ENCODE data around the gene RBMS2. TPM values are rescaled to one million over a fixed set of nuclear protein-coding genes. Genes with fewer than 3 reads are reported as not detected.
A peak's percentile ranks its signal among the peaks of the same experiment; 100 is the strongest.
"Not testable (repeated sequence)": the region's sequence is repeated elsewhere in the genome, so short reads cannot be mapped to it uniquely, and the experiment has no call there.

The RBMS2 gene
- total RNA-seq, 8 experiments from 2014 or later, result 2.6 to 12.9 (median 6.0) TPM

DNA sequence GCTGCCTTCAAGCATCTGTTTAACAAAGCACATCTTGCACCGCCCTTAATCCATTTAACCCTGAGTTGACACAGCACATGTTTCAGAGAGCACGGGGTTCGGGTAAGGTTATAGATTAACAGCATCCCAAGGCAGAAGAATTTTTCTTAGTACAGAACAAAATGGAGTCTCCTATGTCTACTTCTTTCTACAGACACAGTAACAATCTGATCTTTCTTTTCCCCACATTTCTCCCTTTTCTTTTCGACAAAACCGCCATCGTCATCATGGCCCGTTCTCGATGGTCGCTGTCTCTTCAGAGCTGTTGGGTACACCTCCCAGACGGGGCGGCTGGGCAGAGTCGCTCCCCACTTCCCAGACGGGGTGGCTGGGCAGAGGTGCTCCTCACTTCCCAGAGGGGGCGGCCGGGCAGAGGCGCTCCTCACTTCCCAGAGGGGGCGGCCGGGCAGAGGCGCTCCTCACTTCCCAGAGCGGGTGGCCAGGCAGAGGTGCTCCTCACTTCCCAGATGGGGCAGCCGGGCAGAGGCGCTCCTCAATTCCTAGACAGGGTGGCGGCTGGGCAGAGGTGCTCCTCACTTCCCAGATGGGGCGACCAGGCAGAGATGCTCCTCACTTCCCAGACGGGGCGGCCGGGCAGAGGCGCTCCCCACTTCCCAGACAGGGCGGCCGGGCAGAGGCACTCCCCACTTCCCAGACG, 28.1 kb upstream of the RBMS2 start:
- ATAC-seq (replicated peaks in 6 of 8); in situ Hi-C loops (cut with MboI; ENCODE audit: low pct_unique_long_range_greater_than_20kb in 2 of 9, low sequenced_read_pairs in 9 of 9, unreplicated experiment in 9 of 9); H3K4me3 ChIP-seq; H3K27ac ChIP-seq; H3K4me1 ChIP-seq (replicated peaks in 1 of 2): not testable (repeated sequence)
- WGBS, 10 experiments, result 0 to 95% (median 76%) methylated on average over 1 to 4 of the region's 31 CpGs; no CpG with 5 or more reads in 6 of the 10 experiments

- 80% methylated on average over 1 of the region's 15 CpGs; no CpG with 5 or more reads in 9 of the 10 experiments for WGBS, 10 experiments
Observed at GRCh38 chr12:56494106-56494415, 27.6 kb upstream of the RBMS2 start.

GRCh38 chr12:56494481-56494880, 27.1 kb upstream of the RBMS2 start:
- H3K4me1 ChIP-seq (replicated peaks in 1 of 2); ATAC-seq (replicated peaks in 6 of 8); H3K27ac ChIP-seq; H3K4me3 ChIP-seq; in situ Hi-C loops (cut with MboI; ENCODE audit: low pct_unique_long_range_greater_than_20kb in 2 of 9, low sequenced_read_pairs in 9 of 9, unreplicated experiment in 9 of 9): not testable (repeated sequence)
- WGBS, 10 experiments, result 100% methylated on average over 1 of the region's 27 CpGs; no CpG with 5 or more reads in 9 of the 10 experiments

More at GRCh38 chr12:56494106-56494415, 27.6 kb upstream of the RBMS2 start:
- H3K4me1 ChIP-seq (replicated peaks in 1 of 2); H3K4me3 ChIP-seq; in situ Hi-C loops (cut with MboI; ENCODE audit: low pct_unique_long_range_greater_than_20kb in 2 of 9, low sequenced_read_pairs in 9 of 9, unreplicated experiment in 9 of 9); ATAC-seq (replicated peaks in 6 of 8); H3K27ac ChIP-seq: not testable (repeated sequence)

DNA sequence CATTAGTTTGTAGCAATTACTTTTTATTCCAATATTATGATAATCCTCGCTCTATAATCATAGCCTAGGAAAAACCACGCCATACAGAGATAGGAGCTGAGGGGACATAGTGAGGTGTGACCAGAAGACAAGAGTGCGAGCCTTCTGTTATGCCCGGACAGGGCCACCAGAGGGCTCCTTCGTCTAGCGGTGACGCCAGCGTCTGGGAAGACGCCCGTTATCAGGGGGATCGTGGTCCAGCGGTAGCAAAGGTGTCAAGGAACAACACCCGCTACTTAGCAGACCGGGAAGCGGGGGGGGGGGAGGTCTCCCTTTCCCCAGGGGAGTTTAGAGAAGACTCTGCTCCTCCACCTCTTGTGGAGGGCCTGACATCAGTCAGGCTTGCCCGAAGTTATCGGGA, 24.9 kb upstream of the RBMS2 start:
- ATAC-seq (replicated peaks in 6 of 8); in situ Hi-C loops (cut with MboI; ENCODE audit: low pct_unique_long_range_greater_than_20kb in 2 of 9, low sequenced_read_pairs in 9 of 9, unreplicated experiment in 9 of 9); H3K27ac ChIP-seq; H3K4me3 ChIP-seq: not testable (repeated sequence)
- peaks cover 0 to 12% of the 10 kb centered on the region in 2 donors for H3K4me1 ChIP-seq (replicated peaks in 1 of 2)
- no CpG with 5 or more reads among the region's 17 CpGs for WGBS, 10 experiments

GRCh38 chr12:56498126-56498902, 23.3 kb upstream of the RBMS2 start:
- H3K27ac ChIP-seq; ATAC-seq (replicated peaks in 6 of 8); H3K4me3 ChIP-seq; in situ Hi-C loops (cut with MboI; ENCODE audit: low pct_unique_long_range_greater_than_20kb in 2 of 9, low sequenced_read_pairs in 9 of 9, unreplicated experiment in 9 of 9): not testable (repeated sequence)
- WGBS, 10 experiments, result 33 to 83% (median 63%) methylated on average over 1 to 4 of the region's 14 CpGs; no CpG with 5 or more reads in 4 of the 10 experiments
- peaks cover 0 to 12% of the 10 kb centered on the region in 2 donors for H3K4me1 ChIP-seq (replicated peaks in 1 of 2)

DNA sequence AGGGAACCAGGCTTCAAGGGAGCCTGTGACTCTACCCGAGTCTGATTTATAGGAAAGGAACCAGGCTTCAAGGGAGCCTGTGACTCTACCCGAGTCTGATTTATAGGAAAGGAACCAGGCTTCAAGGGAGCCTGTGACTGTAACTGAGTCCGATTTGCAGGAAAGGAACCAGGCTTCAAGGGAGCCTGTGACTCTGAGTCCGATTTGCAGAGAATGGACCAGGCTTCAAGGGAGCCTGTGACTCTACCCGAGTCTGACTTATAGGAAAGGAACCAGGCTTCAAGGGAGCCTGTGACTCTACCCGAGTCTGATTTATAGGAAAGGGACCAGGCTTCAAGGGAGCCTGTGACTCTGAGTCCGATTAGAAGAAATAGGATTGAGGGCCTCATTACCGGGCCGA, 22.2 kb upstream of the RBMS2 start:
- H3K4me1 ChIP-seq (replicated peaks in 1 of 2), result peaks cover 0 to 12% of the 10 kb centered on the region in 2 donors
- H3K27ac ChIP-seq; H3K4me3 ChIP-seq; ATAC-seq (replicated peaks in 6 of 8); in situ Hi-C loops (cut with MboI; ENCODE audit: low pct_unique_long_range_greater_than_20kb in 2 of 9, low sequenced_read_pairs in 9 of 9, unreplicated experiment in 9 of 9): not testable (repeated sequence)
- WGBS, 10 experiments, result 34 to 86% (median 80%) methylated on average over 2 to 5 of the region's 9 CpGs; no CpG with 5 or more reads in 4 of the 10 experiments

- peaks cover 0 to 12% of the 10 kb centered on the region in 2 donors for H3K4me1 ChIP-seq (replicated peaks in 1 of 2)
- 68 to 100% (median 87%) methylated on average over 2 to 8 of the region's 13 CpGs; no CpG with 5 or more reads in 3 of the 10 experiments for WGBS, 10 experiments
- not testable (repeated sequence) for H3K27ac ChIP-seq; H3K4me3 ChIP-seq; ATAC-seq (replicated peaks in 6 of 8)
- in situ Hi-C loops (cut with MboI; ENCODE audit: low pct_unique_long_range_greater_than_20kb in 2 of 9, low sequenced_read_pairs in 9 of 9, unreplicated experiment in 9 of 9), result loop anchor here in 2 of 9 experiments (25.0 kb wide), 2 partner anchors 487 to 537 kb away; a partner anchor contains a TSS
Observed at GRCh38 chr12:56499879-56500278, 21.7 kb upstream of the RBMS2 start.

DNA sequence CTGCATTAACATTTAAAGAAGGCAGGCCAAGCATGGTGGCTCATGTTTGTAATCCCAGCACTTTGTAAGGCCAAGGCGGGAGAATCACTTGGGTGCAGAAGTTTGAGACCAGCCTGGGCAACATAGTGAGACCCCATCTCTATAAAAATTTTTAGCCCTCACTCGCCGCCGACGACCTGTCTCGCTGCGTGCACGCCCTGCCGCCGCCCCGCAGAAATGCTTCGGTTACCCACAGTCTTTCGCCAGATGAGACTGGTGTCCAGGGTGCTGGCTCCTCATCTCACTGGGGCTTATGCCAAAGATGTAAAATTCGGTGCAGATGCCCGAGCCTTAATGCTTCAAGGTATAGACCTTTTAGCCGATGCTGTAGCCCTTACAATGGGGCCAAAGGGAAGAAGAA, 10.8 kb upstream of the RBMS2 start:
- Histone ChIP-seq H3K4me1 (replicated peaks in 1 of 2) (no peaks in the 10 kb centered on the region), H3K27ac (no peak overlapping the region), H3K4me3 (no peak overlapping the region)
- no peak for ATAC-seq (replicated peaks in 6 of 8)
- in situ Hi-C loops (cut with MboI; ENCODE audit: low pct_unique_long_range_greater_than_20kb in 2 of 9, low sequenced_read_pairs in 9 of 9, unreplicated experiment in 9 of 9), result loop anchor here in 3 of 9 experiments (10.0 to 25.0 kb wide), 3 partner anchors 64 to 527 kb away; a partner anchor contains a TSS
- 77 to 100% (median 86%) methylated on average over 2 to 7 of the region's 16 CpGs; no CpG with 5 or more reads in 3 of the 10 experiments for WGBS, 10 experiments

GRCh38 chr12:56514014-56514318, 7.7 kb upstream of the RBMS2 start:
- not testable (repeated sequence) for H3K4me1 ChIP-seq (replicated peaks in 1 of 2); H3K4me3 ChIP-seq; H3K27ac ChIP-seq; ATAC-seq (replicated peaks in 6 of 8)
- in situ Hi-C loops (cut with MboI; ENCODE audit: low pct_unique_long_range_greater_than_20kb in 2 of 9, low sequenced_read_pairs in 9 of 9, unreplicated experiment in 9 of 9), result loop anchor here in 3 of 9 experiments (10.0 to 25.0 kb wide), 3 partner anchors 61 to 523 kb away; a partner anchor contains a TSS
- WGBS, 10 experiments, result 34 to 100% (median 64%) methylated on average over 1 to 4 of the region's 4 CpGs; no CpG with 5 or more reads in 4 of the 10 experiments

- 60 to 100% (median 92%) methylated on average over 1 to 2 of the region's 2 CpGs; no CpG with 5 or more reads in 5 of the 10 experiments for WGBS, 10 experiments
- H3K4me1 ChIP-seq (replicated peaks in 1 of 2), result peaks cover 3 to 4% of the 10 kb centered on the region in 2 donors
- in situ Hi-C loops (cut with MboI; ENCODE audit: low pct_unique_long_range_greater_than_20kb in 2 of 9, low sequenced_read_pairs in 9 of 9, unreplicated experiment in 9 of 9), result loop anchor here in 3 of 9 experiments (10.0 to 25.0 kb wide), 3 partner anchors 57 to 519 kb away; a partner anchor contains a TSS
- no peak overlapping the region for H3K27ac ChIP-seq
- ATAC-seq (replicated peaks in 6 of 8), result no peak
- no peak overlapping the region for H3K4me3 ChIP-seq
Observed at GRCh38 chr12:56517854-56518253, 3.8 kb upstream of the RBMS2 start.

- Histone ChIP-seq H3K4me3 (no peak overlapping the region), H3K27ac (no peak overlapping the region), H3K4me1 (replicated peaks in 1 of 2) (peaks cover 8 to 9% of the 10 kb centered on the region in 2 donors)
- in situ Hi-C loops (cut with MboI; ENCODE audit: low pct_unique_long_range_greater_than_20kb in 2 of 9, low sequenced_read_pairs in 9 of 9, unreplicated experiment in 9 of 9), result loop anchor here in 3 of 9 experiments (10.0 to 25.0 kb wide), 3 partner anchors 56 to 519 kb away; a partner anchor contains a TSS
- WGBS, 10 experiments, result 26 to 80% (median 57%) methylated on average over 1 to 2 of the region's 2 CpGs; no CpG with 5 or more reads in 6 of the 10 experiments
- no peak for ATAC-seq (replicated peaks in 6 of 8)
Observed at GRCh38 chr12:56518570-56518969, 3.0 kb upstream of the RBMS2 start.

- in situ Hi-C loops (cut with MboI; ENCODE audit: low pct_unique_long_range_greater_than_20kb in 2 of 9, low sequenced_read_pairs in 9 of 9, unreplicated experiment in 9 of 9), result loop anchor here in 2 of 9 experiments (25.0 kb wide), 2 partner anchors 467 to 517 kb away; a partner anchor contains a TSS
- Histone ChIP-seq H3K4me1 (replicated peaks in 1 of 2) (peaks cover 8 to 9% of the 10 kb centered on the region in 2 donors), H3K27ac (no peak overlapping the region), H3K4me3 (no peak overlapping the region)
- 40 to 78% (median 63%) methylated on average over 1 to 3 of the region's 3 CpGs; no CpG with 5 or more reads in 2 of the 10 experiments for WGBS, 10 experiments
- peak in 1 of 8 experiments; percentile 10 for ATAC-seq (replicated peaks in 6 of 8)
Observed at GRCh38 chr12:56520048-56520447, 1.6 kb upstream of the RBMS2 start.

GRCh38 chr12:56520506-56520905, 1.1 kb upstream of the RBMS2 start:
- WGBS, 10 experiments, result 50 to 100% (median 80%) methylated on average over 1 of the region's 1 CpG; no CpG with 5 or more reads in 3 of the 10 experiments
- ATAC-seq (replicated peaks in 6 of 8), result no peak
- H3K27ac ChIP-seq, result no peak overlapping the region
- H3K4me1 ChIP-seq (replicated peaks in 1 of 2), result peaks cover 8 to 9% of the 10 kb centered on the region in 2 donors
- no peak overlapping the region for H3K4me3 ChIP-seq
- in situ Hi-C loops (cut with MboI; ENCODE audit: low pct_unique_long_range_greater_than_20kb in 2 of 9, low sequenced_read_pairs in 9 of 9, unreplicated experiment in 9 of 9), result loop anchor here in 2 of 9 experiments (25.0 kb wide), 2 partner anchors 467 to 517 kb away; a partner anchor contains a TSS

Measured in motor neuron (in vitro differentiated cells).